HepG2 (cell line): ENCODE results near the gene RNU5B-1. TPM values are rescaled to one million over a fixed set of nuclear protein-coding genes. Genes with fewer than 3 reads are reported as not detected.

Experiments used
- ARHGAP35 ChIP-seq: sonication (generic); formaldehyde crosslinking; IDR thresholded peaks from 2 replicates; pipeline ENCODE4 v1.9.0; 2022; ENCODE audit warnings: mild to moderate bottlenecking, inconsistent platforms, moderate library complexity, missing genetic modification reagents, borderline replicate concordance
- ELF3 ChIP-seq: IDR thresholded peaks from 2 replicates; pipeline ENCODE4 v1.6.1; 2016; ENCODE audit warnings: missing genetic modification reagents, missing compliant biosample characterization
- FOXP1 ChIP-seq, 2 experiments: fragments of 450-650 bp in 1 of 2; IDR thresholded peaks; 2 replicates each; pipeline ENCODE4 v1.6.1; 2017 to 2018; ENCODE audit warnings: antibody characterized with exemption in 1 of 2
- HNRNPLL ChIP-seq: fragments of 200-400 bp; formaldehyde crosslinking; IDR thresholded peaks from 2 replicates; pipeline ENCODE4 v1.6.1; 2017; ENCODE audit warnings: mild to moderate bottlenecking, low read depth, low read length; ENCODE audit not compliant: poor library complexity, severe bottlenecking
- MEIS1 ChIP-seq: sonication (generic); formaldehyde crosslinking; IDR thresholded peaks from 2 replicates; pipeline ENCODE4 v1.9.0; 2021; ENCODE audit warnings: mild to moderate bottlenecking, missing genetic modification reagents, moderate library complexity, borderline replicate concordance
- NFYB ChIP-seq: sonication (generic); formaldehyde crosslinking; IDR thresholded peaks from 2 replicates; pipeline ENCODE4 v1.4.0; 2020; ENCODE audit warnings: missing genetic modification reagents
- SP1 ChIP-seq, 2 experiments: fragments of 450-650 bp in 1 of 2; sonication (generic) in 1 of 2; formaldehyde crosslinking in 1 of 2; IDR thresholded peaks; 2 replicates each; pipeline versions ENCODE4 v1.4.0 to v1.6.1; 2016 to 2020; ENCODE audit warnings: missing genetic modification reagents in 1 of 2
- SRY ChIP-seq: sonication (generic); formaldehyde crosslinking; IDR thresholded peaks from 2 replicates; pipeline ENCODE4 v1.8.0; 2022; ENCODE audit warnings: mild to moderate bottlenecking, missing genetic modification reagents
- TMF1 ChIP-seq: sonication (generic); formaldehyde crosslinking; IDR thresholded peaks from 2 replicates; pipeline ENCODE4 v1.8.1; 2022; ENCODE audit warnings: low read depth, missing genetic modification reagents
- ZFY ChIP-seq: sonication (generic); formaldehyde crosslinking; IDR thresholded peaks from 2 replicates; pipeline ENCODE4 v1.4.0; 2020; ENCODE audit warnings: missing genetic modification reagents
- ZNF160 ChIP-seq: sonication (generic); formaldehyde crosslinking; IDR thresholded peaks from 2 replicates; pipeline ENCODE4 v1.8.0; 2022; ENCODE audit warnings: mild to moderate bottlenecking, inconsistent platforms, missing genetic modification reagents
- ZNF24 ChIP-seq: fragments of 450-650 bp; IDR thresholded peaks from 2 replicates; pipeline ENCODE4 v1.6.1; 2017; ENCODE audit warnings: antibody characterized with exemption, mild to moderate bottlenecking
- ZNF274 ChIP-seq: sonication (generic); formaldehyde crosslinking; IDR thresholded peaks from 2 replicates; pipeline ENCODE4 v1.5.1; 2020; ENCODE audit warnings: mild to moderate bottlenecking, missing genetic modification reagents
- ZNF598 ChIP-seq: sonication (generic); formaldehyde crosslinking; IDR thresholded peaks from 2 replicates; pipeline ENCODE4 v1.5.1; 2020; ENCODE audit warnings: mild to moderate bottlenecking, missing genetic modification reagents, borderline replicate concordance
- ZNF629 ChIP-seq: sonication (generic); formaldehyde crosslinking; conservative IDR thresholded peaks from 2 replicates; pipeline ENCODE4 v1.5.0; 2020; ENCODE audit warnings: missing genetic modification reagents
- ZNF678 ChIP-seq: sonication (generic); formaldehyde crosslinking; IDR thresholded peaks from 2 replicates; pipeline ENCODE4 v1.4.0; 2020; ENCODE audit warnings: mild to moderate bottlenecking, missing genetic modification reagents
- ZNF773 ChIP-seq: sonication (generic); formaldehyde crosslinking; IDR thresholded peaks from 2 replicates; pipeline ENCODE4 v1.4.0; 2020; ENCODE audit warnings: missing genetic modification reagents, borderline replicate concordance
- polyA plus RNA-seq, 8 experiments: library from polyadenylated mRNA; depleted of rRNA in 3 of 8; stranded (reverse) in 7 of 8; unstranded in 1 of 8; fragments of >200 nt; fragmentation: Illumina TruSeq in 4 of 8; extraction: Trizol in 4 of 8; gene quantifications; 2 replicates each; pipeline versions ENCODE4 v1.2.1 to v1.2.3, GENCODE V29; 2011 to 2016; ENCODE audit warnings: low read depth in 4 of 8, missing spikeins in 1 of 8, mixed read lengths in 1 of 8; ENCODE audit not compliant: insufficient read depth in 1 of 8
- total RNA-seq, 5 experiments: library from RNA; depleted of rRNA; stranded (reverse); fragments of >200 nt; fragmentation: Illumina TruSeq; extraction: Trizol; gene quantifications; 2 replicates each; pipeline ENCODE4 v1.2.3, GENCODE V29; 2016; ENCODE audit warnings: low read depth in 1 of 5
- TF ChIP-seq, protein P1 (sequence below): sonication (generic); formaldehyde crosslinking; IDR thresholded peaks from 2 replicates; pipeline ENCODE4 v1.9.0; 2021; ENCODE audit warnings: missing genetic modification reagents, borderline replicate concordance
- TF ChIP-seq, protein P2 (sequence below): sonication (generic); formaldehyde crosslinking; IDR thresholded peaks from 2 replicates; pipeline ENCODE4 v1.5.0; 2020; ENCODE audit warnings: missing genetic modification reagents, mild to moderate bottlenecking, borderline replicate concordance
- TF ChIP-seq, protein P3 (sequence below): sonication (generic); formaldehyde crosslinking; IDR thresholded peaks from 2 replicates; pipeline ENCODE4; 2020; ENCODE audit warnings: missing genetic modification reagents, mild to moderate bottlenecking, borderline replicate concordance
- TF ChIP-seq, protein P4 (sequence below): fragments of 450-650 bp; IDR thresholded peaks from 2 replicates; pipeline ENCODE4 v1.6.1; 2016
- TF ChIP-seq, protein P5 (sequence below): conservative IDR thresholded peaks from 2 replicates; pipeline ENCODE4 v1.6.1; 2018; ENCODE audit warnings: missing genetic modification reagents

The RNU5B-1 gene
- total and polyA plus RNA-seq, 2 of the 13 experiments (the other 11 are each of a cell fraction or from before 2014, with no cell fraction given), result 1,646 TPM; not detected in 1

DNA sequence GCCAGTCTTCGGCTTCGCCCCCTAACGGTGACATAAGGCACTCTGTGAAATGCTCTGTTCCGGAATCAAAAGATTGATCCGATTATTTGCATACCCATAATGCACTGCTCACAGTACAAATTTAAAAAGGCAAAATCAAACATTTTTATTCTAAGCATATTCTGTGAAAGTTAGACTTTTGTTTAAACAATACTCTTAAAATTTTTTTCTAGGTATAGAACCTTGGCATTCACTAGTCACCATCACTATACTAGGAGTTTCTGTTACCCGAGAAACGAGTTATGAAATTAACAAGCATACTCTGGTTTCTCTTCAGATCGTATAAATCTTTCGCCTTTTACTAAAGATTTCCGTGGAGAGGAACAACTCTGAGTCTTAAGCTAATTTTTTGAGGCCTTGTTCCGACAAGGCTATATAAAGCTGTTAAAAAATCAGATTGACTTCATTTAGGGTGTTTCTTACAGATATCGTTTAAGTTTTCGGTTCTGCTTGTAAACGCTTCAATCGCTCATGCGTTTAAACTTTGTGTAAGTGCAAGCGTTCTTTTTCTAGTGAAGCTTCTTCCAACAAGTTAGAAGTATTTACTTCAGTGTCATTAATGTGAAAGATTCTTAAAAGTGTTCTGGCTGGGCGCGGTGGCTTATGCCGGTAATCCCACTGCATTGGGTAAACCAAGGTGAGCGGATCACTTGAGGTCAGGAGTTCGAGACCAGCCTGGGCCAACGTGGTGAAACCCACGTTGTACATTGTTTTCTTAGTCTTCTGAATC is at the start of gene RNU5B-1 (continued):
- TF ChIP-seq, protein P1, sequence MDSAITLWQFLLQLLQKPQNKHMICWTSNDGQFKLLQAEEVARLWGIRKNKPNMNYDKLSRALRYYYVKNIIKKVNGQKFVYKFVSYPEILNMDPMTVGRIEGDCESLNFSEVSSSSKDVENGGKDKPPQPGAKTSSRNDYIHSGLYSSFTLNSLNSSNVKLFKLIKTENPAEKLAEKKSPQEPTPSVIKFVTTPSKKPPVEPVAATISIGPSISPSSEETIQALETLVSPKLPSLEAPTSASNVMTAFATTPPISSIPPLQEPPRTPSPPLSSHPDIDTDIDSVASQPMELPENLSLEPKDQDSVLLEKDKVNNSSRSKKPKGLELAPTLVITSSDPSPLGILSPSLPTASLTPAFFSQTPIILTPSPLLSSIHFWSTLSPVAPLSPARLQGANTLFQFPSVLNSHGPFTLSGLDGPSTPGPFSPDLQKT (CRISPR knock-in tag), result no peak
- TF ChIP-seq TMF1 (CRISPR knock-in tag), result no peak
- no peak for TF ChIP-seq FOXP1 (IDR thresholded peaks at IDR 0.05)
- TF ChIP-seq FOXP1 (CRISPR knock-in tag; IDR thresholded peaks at IDR 0.05), result no peak; the same call in 1 of the 2 replicates
- no peak for TF ChIP-seq SP1 (IDR thresholded peaks at IDR 0.05)
- TF ChIP-seq SP1 (CRISPR knock-in tag; IDR thresholded peaks at IDR 0.05), result no peak; the same call in 1 of the 2 replicates
- TF ChIP-seq ZNF629, result peak; percentile 37
- TF ChIP-seq NFYB (CRISPR knock-in tag), result no peak
- TF ChIP-seq ZNF598, result no peak
- TF ChIP-seq HNRNPLL, result no peak
- TF ChIP-seq ELF3 (CRISPR knock-in tag), result peak; percentile 56; the same call in 1 of the 2 replicates
- TF ChIP-seq ZNF773 (CRISPR knock-in tag), result no peak
- no peak for TF ChIP-seq SRY (CRISPR knock-in tag)
- peak; percentile 35; the same call in 1 of the 2 replicates for TF ChIP-seq ZFY (CRISPR knock-in tag)
- no peak for TF ChIP-seq ZNF678 (CRISPR knock-in tag)
- TF ChIP-seq, protein P2, sequence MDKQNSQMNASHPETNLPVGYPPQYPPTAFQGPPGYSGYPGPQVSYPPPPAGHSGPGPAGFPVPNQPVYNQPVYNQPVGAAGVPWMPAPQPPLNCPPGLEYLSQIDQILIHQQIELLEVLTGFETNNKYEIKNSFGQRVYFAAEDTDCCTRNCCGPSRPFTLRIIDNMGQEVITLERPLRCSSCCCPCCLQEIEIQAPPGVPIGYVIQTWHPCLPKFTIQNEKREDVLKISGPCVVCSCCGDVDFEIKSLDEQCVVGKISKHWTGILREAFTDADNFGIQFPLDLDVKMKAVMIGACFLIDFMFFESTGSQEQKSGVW, result no peak
- no peak for TF ChIP-seq ARHGAP35 (CRISPR knock-in tag)
- TF ChIP-seq, protein P3, sequence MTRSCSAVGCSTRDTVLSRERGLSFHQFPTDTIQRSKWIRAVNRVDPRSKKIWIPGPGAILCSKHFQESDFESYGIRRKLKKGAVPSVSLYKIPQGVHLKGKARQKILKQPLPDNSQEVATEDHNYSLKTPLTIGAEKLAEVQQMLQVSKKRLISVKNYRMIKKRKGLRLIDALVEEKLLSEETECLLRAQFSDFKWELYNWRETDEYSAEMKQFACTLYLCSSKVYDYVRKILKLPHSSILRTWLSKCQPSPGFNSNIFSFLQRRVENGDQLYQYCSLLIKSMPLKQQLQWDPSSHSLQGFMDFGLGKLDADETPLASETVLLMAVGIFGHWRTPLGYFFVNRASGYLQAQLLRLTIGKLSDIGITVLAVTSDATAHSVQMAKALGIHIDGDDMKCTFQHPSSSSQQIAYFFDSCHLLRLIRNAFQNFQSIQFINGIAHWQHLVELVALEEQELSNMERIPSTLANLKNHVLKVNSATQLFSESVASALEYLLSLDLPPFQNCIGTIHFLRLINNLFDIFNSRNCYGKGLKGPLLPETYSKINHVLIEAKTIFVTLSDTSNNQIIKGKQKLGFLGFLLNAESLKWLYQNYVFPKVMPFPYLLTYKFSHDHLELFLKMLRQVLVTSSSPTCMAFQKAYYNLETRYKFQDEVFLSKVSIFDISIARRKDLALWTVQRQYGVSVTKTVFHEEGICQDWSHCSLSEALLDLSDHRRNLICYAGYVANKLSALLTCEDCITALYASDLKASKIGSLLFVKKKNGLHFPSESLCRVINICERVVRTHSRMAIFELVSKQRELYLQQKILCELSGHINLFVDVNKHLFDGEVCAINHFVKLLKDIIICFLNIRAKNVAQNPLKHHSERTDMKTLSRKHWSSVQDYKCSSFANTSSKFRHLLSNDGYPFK (CRISPR knock-in tag), result no peak
- TF ChIP-seq ZNF274 (CRISPR knock-in tag), result no peak
- TF ChIP-seq, protein P4, sequence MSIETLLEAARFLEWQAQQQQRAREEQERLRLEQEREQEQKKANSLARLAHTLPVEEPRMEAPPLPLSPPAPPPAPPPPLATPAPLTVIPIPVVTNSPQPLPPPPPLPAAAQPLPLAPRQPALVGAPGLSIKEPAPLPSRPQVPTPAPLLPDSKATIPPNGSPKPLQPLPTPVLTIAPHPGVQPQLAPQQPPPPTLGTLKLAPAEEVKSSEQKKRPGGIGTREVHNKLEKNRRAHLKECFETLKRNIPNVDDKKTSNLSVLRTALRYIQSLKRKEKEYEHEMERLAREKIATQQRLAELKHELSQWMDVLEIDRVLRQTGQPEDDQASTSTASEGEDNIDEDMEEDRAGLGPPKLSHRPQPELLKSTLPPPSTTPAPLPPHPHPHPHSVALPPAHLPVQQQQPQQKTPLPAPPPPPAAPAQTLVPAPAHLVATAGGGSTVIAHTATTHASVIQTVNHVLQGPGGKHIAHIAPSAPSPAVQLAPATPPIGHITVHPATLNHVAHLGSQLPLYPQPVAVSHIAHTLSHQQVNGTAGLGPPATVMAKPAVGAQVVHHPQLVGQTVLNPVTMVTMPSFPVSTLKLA, result no peak
- peak; percentile 60; the same call in 1 of the 2 replicates for TF ChIP-seq ZNF160
- no peak; the same call in 1 of the 2 replicates for TF ChIP-seq ZNF24
- TF ChIP-seq, protein P5, sequence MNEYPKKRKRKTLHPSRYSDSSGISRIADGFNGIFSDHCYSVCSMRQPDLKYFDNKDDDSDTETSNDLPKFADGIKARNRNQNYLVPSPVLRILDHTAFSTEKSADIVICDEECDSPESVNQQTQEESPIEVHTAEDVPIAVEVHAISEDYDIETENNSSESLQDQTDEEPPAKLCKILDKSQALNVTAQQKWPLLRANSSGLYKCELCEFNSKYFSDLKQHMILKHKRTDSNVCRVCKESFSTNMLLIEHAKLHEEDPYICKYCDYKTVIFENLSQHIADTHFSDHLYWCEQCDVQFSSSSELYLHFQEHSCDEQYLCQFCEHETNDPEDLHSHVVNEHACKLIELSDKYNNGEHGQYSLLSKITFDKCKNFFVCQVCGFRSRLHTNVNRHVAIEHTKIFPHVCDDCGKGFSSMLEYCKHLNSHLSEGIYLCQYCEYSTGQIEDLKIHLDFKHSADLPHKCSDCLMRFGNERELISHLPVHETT (CRISPR knock-in tag), result 0 out of 2 replicates have a peak, but pooled peaks have one; percentile 37
- peak; percentile 57 for TF ChIP-seq MEIS1 (CRISPR knock-in tag)
